ENCODE measurements around the gene CYP2D6. TPM values are rescaled to one million over a fixed set of nuclear protein-coding genes. Genes with fewer than 3 reads are reported as not detected.

CYP2D6 gene
- total and polyA plus RNA-seq, 2 experiments from 2014 or later = 3.8 to 6.1 TPM

- Histone ChIP-seq H3K27ac (peak overlapping the region; percentile 86), H3K9me2 (replicated peaks; ENCODE audit: insufficient read depth) (no peaks in the 10 kb centered on the region), H3K36me3 (replicated peaks; ENCODE audit: insufficient read depth, low read depth) (no peaks in the 10 kb centered on the region), H4K20me1 (ENCODE audit: insufficient read depth, poor library complexity, severe bottlenecking) (peaks cover 8% of the 10 kb centered on the region), H3K4me1 (ENCODE audit: insufficient read depth) (peaks cover 36% of the 10 kb centered on the region), H3K4me3 (no peak overlapping the region), H2AFZ (no peak overlapping the region), H3K79me2 (peaks cover 41% of the 10 kb centered on the region), H3K4me2 (peak overlapping the region; percentile 42), H3K27me3 (no peaks in the 10 kb centered on the region), H3K9me3 (ENCODE audit: low read depth) (no peaks in the 10 kb centered on the region)
- no peak for DNase-seq (ENCODE audit: low spot score)
- 83% methylated on average over 6 of the region's 6 CpGs for WGBS (ENCODE audit: low lambda C conversion rate, missing lambda C conversion rate)
- TF ChIP-seq EZH2 (IDR thresholded peaks at IDR 0.05; ENCODE audit: borderline replicate concordance) = no peak
Observed at GRCh38 chr22:42173183-42173926, 42.7 kb upstream of the CYP2D6 start.

GRCh38 chr22:42172773-42173172 is 42.2 kb upstream of the CYP2D6 start:
- Histone ChIP-seq H3K4me1 (ENCODE audit: insufficient read depth) (peaks cover 35% of the 10 kb centered on the region), H2AFZ (no peak overlapping the region), H3K36me3 (replicated peaks; ENCODE audit: insufficient read depth, low read depth) (no peaks in the 10 kb centered on the region), H3K9me3 (ENCODE audit: low read depth) (no peaks in the 10 kb centered on the region), H3K9me2 (replicated peaks; ENCODE audit: insufficient read depth) (no peaks in the 10 kb centered on the region), H3K79me2 (peaks cover 41% of the 10 kb centered on the region), H3K27ac (peak overlapping the region; percentile 86), H4K20me1 (ENCODE audit: insufficient read depth, poor library complexity, severe bottlenecking) (peaks cover 8% of the 10 kb centered on the region), H3K4me2 (peak overlapping the region; percentile 42), H3K4me3 (no peak overlapping the region), H3K27me3 (no peaks in the 10 kb centered on the region)
- peak; percentile 68 for DNase-seq (ENCODE audit: low spot score)
- no peak for TF ChIP-seq EZH2 (IDR thresholded peaks at IDR 0.05; ENCODE audit: borderline replicate concordance)
- TF ChIP-seq CTCF (IDR thresholded peaks at IDR 0.05; ENCODE audit: poor library complexity) = no peak
- TF ChIP-seq EZH2phosphoT487 (IDR thresholded peaks at IDR 0.05; ENCODE audit: low read depth, severe bottlenecking, unreplicated experiment) = no peak
- 35% methylated on average over 5 of the region's 5 CpGs for WGBS (ENCODE audit: low lambda C conversion rate, missing lambda C conversion rate)

- TF ChIP-seq EZH2 (IDR thresholded peaks at IDR 0.05; ENCODE audit: borderline replicate concordance) (no peak), CTCF (IDR thresholded peaks at IDR 0.05; ENCODE audit: poor library complexity) (no peak), EZH2phosphoT487 (IDR thresholded peaks at IDR 0.05; ENCODE audit: low read depth, severe bottlenecking, unreplicated experiment) (no peak)
- 79% methylated on average over 8 of the region's 8 CpGs for WGBS (ENCODE audit: low lambda C conversion rate, missing lambda C conversion rate)
- H3K9me2 ChIP-seq (replicated peaks; ENCODE audit: insufficient read depth) = no peaks in the 10 kb centered on the region
- peaks cover 8% of the 10 kb centered on the region for H4K20me1 ChIP-seq (ENCODE audit: insufficient read depth, poor library complexity, severe bottlenecking)
- no peak overlapping the region for H3K4me3 ChIP-seq
- DNase-seq (ENCODE audit: low spot score) = peak; percentile 30
- no peaks in the 10 kb centered on the region for H3K36me3 ChIP-seq (replicated peaks; ENCODE audit: insufficient read depth, low read depth)
- peak overlapping the region; percentile 86 for H3K27ac ChIP-seq
- peak overlapping the region; percentile 42 for H3K4me2 ChIP-seq
- peaks cover 38% of the 10 kb centered on the region for H3K79me2 ChIP-seq
- H3K9me3 ChIP-seq (ENCODE audit: low read depth) = no peaks in the 10 kb centered on the region
- H3K4me1 ChIP-seq (ENCODE audit: insufficient read depth) = peaks cover 28% of the 10 kb centered on the region
- H3K27me3 ChIP-seq = no peaks in the 10 kb centered on the region
- no peak overlapping the region for H2AFZ ChIP-seq
Observed at GRCh38 chr22:42171946-42172719, 41.5 kb upstream of the CYP2D6 start.

- Histone ChIP-seq H3K9me3 (ENCODE audit: low read depth) (no peaks in the 10 kb centered on the region), H3K4me3 (no peak overlapping the region), H3K27ac (peak overlapping the region; percentile 86), H3K79me2 (peaks cover 40% of the 10 kb centered on the region), H3K27me3 (no peaks in the 10 kb centered on the region), H4K20me1 (ENCODE audit: insufficient read depth, poor library complexity, severe bottlenecking) (peaks cover 8% of the 10 kb centered on the region), H3K4me2 (peak overlapping the region; percentile 18), H3K4me1 (ENCODE audit: insufficient read depth) (peaks cover 27% of the 10 kb centered on the region), H2AFZ (no peak overlapping the region), H3K36me3 (replicated peaks; ENCODE audit: insufficient read depth, low read depth) (no peaks in the 10 kb centered on the region), H3K9me2 (replicated peaks; ENCODE audit: insufficient read depth) (no peaks in the 10 kb centered on the region)
- 66% methylated on average over 5 of the region's 5 CpGs for WGBS (ENCODE audit: low lambda C conversion rate, missing lambda C conversion rate)
- TF ChIP-seq CTCF (IDR thresholded peaks at IDR 0.05; ENCODE audit: poor library complexity) (no peak), EZH2 (IDR thresholded peaks at IDR 0.05; ENCODE audit: borderline replicate concordance) (no peak), EZH2phosphoT487 (IDR thresholded peaks at IDR 0.05; ENCODE audit: low read depth, severe bottlenecking, unreplicated experiment) (no peak)
- DNase-seq (ENCODE audit: low spot score) = no peak
Observed at GRCh38 chr22:42171417-42171816, 40.8 kb upstream of the CYP2D6 start.

Measured in hepatocyte (in vitro differentiated cells).